H1 (cell line): Measurements from ENCODE around the gene AKR1B15. TPM values are rescaled to one million over a fixed set of nuclear protein-coding genes. Genes with fewer than 3 reads are reported as not detected.

ENCODE experiments used
- NANOG ChIP-seq: IDR thresholded peaks from 2 replicates; pipeline ENCODE4 v1.6.1; 2011; ENCODE audit warnings: low read length, low read depth, mild to moderate bottlenecking, inconsistent platforms; ENCODE audit not compliant: insufficient read depth, poor library complexity, severe bottlenecking
- RBBP5 ChIP-seq: IDR thresholded peaks from 2 replicates; pipeline ENCODE4 v1.7.1; 2012; ENCODE audit warnings: low read depth, mild to moderate bottlenecking, inconsistent platforms, low read length, moderate library complexity, borderline replicate concordance
- polyA plus RNA-seq, 7 experiments: library from polyadenylated mRNA; depleted of rRNA in 3 of 7; stranded (reverse) in 5 of 7; unstranded in 2 of 7; fragments of >200 nt in 5 of 7; fragments of 200-250 nt in 2 of 7; gene quantifications; 1 replicate in 5 of 7; 2 replicates in 1 of 7; 4 replicates in 1 of 7; pipeline versions ENCODE4 v1.2.1 to v1.2.3, GENCODE V29; 2011 to 2013; ENCODE audit warnings: missing spikeins in 2 of 7, mixed read lengths in 2 of 7
- total RNA-seq: library from RNA; stranded (reverse); fragmentation: NEBNext Ultra II Directional; extraction: Animal tissue kit (Norgen Biotek cat#: 25700); gene quantifications from 2 replicates; pipeline ENCODE4 v1.2.1, GENCODE V29; 2021

AKR1B15 gene
- total and polyA plus RNA-seq, 2 of the 8 experiments (the other 6 are each of a cell fraction or from before 2014, with no cell fraction given), result 0.15 to 0.47 TPM

DNA sequence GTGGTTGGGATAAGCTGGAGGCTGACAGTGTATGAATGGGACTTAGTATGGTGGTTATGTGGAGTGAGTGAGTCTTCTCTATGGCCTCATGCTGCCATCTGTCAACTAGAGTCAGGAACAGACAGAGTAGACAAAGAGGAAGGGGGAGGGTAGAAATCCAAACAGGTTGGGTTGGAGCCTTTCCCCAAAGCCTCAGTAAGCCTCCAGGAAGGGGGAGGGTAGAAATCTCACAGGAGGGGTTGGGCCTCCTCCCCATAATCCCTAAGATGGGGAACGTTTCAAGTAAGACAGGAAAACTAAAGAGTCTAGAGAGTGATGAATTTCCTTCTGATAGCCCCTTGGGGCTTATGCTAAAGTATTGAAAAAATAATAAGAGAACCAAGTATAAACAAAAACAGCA lies 2.0 kb upstream of the AKR1B15 start (continued):
- TF ChIP-seq RBBP5, result no peak
- TF ChIP-seq NANOG, result no peak
